Vagina (tissue), 2 donors: ENCODE measurements around the gene ROCK2.

ENCODE experiments used
- POLR2A ChIP-seq, 2 donors: fragments of 450-650 bp; IDR thresholded peaks; one replicate each; pipeline ENCODE4 v1.6.1; 2017; ENCODE audit warnings: antibody characterized with exemption in 2 of 2, mild to moderate bottlenecking in 2 of 2, moderate library complexity in 2 of 2
- POLR2AphosphoS5 ChIP-seq, 2 donors: sonication (generic); formaldehyde crosslinking; IDR thresholded peaks; one replicate each; pipeline ENCODE4 v1.9.0; 2017; ENCODE audit warnings: antibody characterized with exemption in 2 of 2, mild to moderate bottlenecking in 2 of 2, low read depth in 1 of 2; ENCODE audit not compliant: insufficient read depth in 1 of 2
- TF ChIP-seq, protein P1 (sequence below), 3 experiments: fragments of 450-650 bp in 2 of 3; fragments of 200-600 bp in 1 of 3; sonication (generic) in 1 of 3; IDR thresholded peaks; one replicate each; pipeline ENCODE4 v1.5.1; 2017 to 2019; ENCODE audit warnings: antibody characterized with exemption in 3 of 3, mild to moderate bottlenecking in 2 of 3, moderate library complexity in 2 of 3

DNA sequence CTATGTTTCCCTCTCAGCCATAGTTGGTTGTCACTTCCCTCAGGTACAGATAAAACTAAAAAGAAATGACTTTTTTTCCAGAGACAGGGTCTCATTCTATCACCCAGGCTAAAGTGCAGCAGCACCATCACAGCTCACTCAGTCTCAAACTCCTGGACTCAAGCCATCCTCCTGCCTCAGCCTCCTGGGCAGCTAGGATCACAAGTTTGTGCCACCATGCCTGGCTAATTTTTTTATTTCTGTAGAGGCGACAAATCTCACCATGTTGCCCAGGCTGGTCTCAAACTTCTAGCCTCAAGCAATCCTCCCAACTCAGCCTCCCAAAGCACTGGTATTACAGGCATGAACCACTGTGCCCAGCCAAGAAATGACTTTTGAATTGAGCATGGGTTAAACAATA is 8.2 kb downstream of the ROCK2 start:
- no peak for TF ChIP-seq POLR2AphosphoS5 (IDR thresholded peaks at IDR 0.05; ENCODE audit: insufficient read depth in 1 of 2, low read depth in 1 of 2)
- no peak for TF ChIP-seq POLR2A (IDR thresholded peaks at IDR 0.05)
- TF ChIP-seq, protein P1, sequence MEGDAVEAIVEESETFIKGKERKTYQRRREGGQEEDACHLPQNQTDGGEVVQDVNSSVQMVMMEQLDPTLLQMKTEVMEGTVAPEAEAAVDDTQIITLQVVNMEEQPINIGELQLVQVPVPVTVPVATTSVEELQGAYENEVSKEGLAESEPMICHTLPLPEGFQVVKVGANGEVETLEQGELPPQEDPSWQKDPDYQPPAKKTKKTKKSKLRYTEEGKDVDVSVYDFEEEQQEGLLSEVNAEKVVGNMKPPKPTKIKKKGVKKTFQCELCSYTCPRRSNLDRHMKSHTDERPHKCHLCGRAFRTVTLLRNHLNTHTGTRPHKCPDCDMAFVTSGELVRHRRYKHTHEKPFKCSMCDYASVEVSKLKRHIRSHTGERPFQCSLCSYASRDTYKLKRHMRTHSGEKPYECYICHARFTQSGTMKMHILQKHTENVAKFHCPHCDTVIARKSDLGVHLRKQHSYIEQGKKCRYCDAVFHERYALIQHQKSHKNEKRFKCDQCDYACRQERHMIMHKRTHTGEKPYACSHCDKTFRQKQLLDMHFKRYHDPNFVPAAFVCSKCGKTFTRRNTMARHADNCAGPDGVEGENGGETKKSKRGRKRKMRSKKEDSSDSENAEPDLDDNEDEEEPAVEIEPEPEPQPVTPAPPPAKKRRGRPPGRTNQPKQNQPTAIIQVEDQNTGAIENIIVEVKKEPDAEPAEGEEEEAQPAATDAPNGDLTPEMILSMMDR (IDR thresholded peaks at IDR 0.05), result no peak
